PC-9 (cell line): Measurements from ENCODE around the gene LRP1. TPM values are rescaled to one million over a fixed set of nuclear protein-coding genes. Genes with fewer than 3 reads are reported as not detected.

Source experiments
- BruUV-seq: library from RNA; stranded (reverse); fragments of 400-500 nt; replicated peaks from 2 replicates; lab custom pipeline; 2021; lab: Mats Ljungman, UMichigan
- CTCF ChIA-PET: fragments of 300-600 bp; sonication (Branson Sonifier 250); formaldehyde crosslinking; loops from one replicate; lab custom pipeline; 2022; ENCODE audit warnings: antibody characterized with exemption; lab: Charles Lee
- POLR2A ChIA-PET: fragments of 300-600 bp; sonication (Branson Sonifier 250); formaldehyde crosslinking; loops from one replicate; lab custom pipeline; 2022; ENCODE audit warnings: antibody characterized with exemption; ENCODE audit not compliant: unreplicated experiment; lab: Charles Lee
- DNase-seq, 2 experiments: peaks; one replicate each; pipeline versions ENCODE4 v3.0.0 to v3.0.0-alpha.2; 2015 to 2022; ENCODE audit warnings: mixed read lengths in 1 of 2
- H2AFZ ChIP-seq: fragments of 200-600 bp; sonication (generic); 2 replicates; pipeline ENCODE4 v1.8.1; 2017; ENCODE audit warnings: antibody characterized with exemption
- H3F3A ChIP-seq: fragments of 200-600 bp; sonication (generic); 2 replicates; pipeline ENCODE4 v1.8.1; 2017; ENCODE audit warnings: antibody characterized with exemption, mild to moderate bottlenecking, low read depth; ENCODE audit not compliant: insufficient read depth
- H3K27ac ChIP-seq: fragments of 200-600 bp; sonication (generic); 2 replicates; pipeline ENCODE4 v1.6.1; 2016; ENCODE audit warnings: mixed run types
- H3K27me3 ChIP-seq: fragments of 200-600 bp; sonication (generic); 2 replicates; pipeline ENCODE4 v1.6.1; 2016; ENCODE audit warnings: low read depth, mixed run types; ENCODE audit not compliant: insufficient read depth
- H3K36me3 ChIP-seq: fragments of 200-600 bp; sonication (generic); 2 replicates; pipeline ENCODE4 v1.6.1; 2016; ENCODE audit warnings: low read depth, mixed run types
- H3K4me1 ChIP-seq: fragments of 200-600 bp; sonication (generic); replicated peaks from 2 replicates; pipeline ENCODE4 v1.6.1; 2016; ENCODE audit warnings: mixed run types; ENCODE audit not compliant: insufficient read depth
- H3K4me2 ChIP-seq: fragments of 200-600 bp; sonication (generic); 2 replicates; pipeline ENCODE4 v1.6.1; 2017; ENCODE audit warnings: mixed run types
- H3K4me3 ChIP-seq: fragments of 200-600 bp; sonication (generic); 2 replicates; pipeline ENCODE4 v1.6.1; 2016; ENCODE audit warnings: mixed run types
- H3K79me2 ChIP-seq: fragments of 200-600 bp; sonication (generic); 2 replicates; pipeline ENCODE4 v1.6.1; 2017; ENCODE audit warnings: low read depth, mixed run types
- H3K9me2 ChIP-seq: fragments of 200-600 bp; sonication (generic); 2 replicates; pipeline ENCODE4 v1.8.1; 2017; ENCODE audit warnings: mild to moderate bottlenecking; ENCODE audit not compliant: insufficient read depth
- H3K9me3 ChIP-seq: fragments of 200-600 bp; sonication (generic); 2 replicates; pipeline ENCODE4 v1.8.1; 2016; ENCODE audit warnings: low read depth; ENCODE audit not compliant: insufficient read depth
- H4K20me1 ChIP-seq: fragments of 200-600 bp; sonication (generic); 2 replicates; pipeline ENCODE4 v1.8.1; 2017; ENCODE audit not compliant: insufficient read depth
- EZH2 ChIP-seq: fragments of 200-600 bp; sonication (generic); IDR thresholded peaks from 2 replicates; pipeline ENCODE4 v1.8.0; 2017; ENCODE audit warnings: antibody characterized with exemption, low read depth
- intact Hi-C: fragments of 100-400 bp; cut with micrococcal nuclease; formaldehyde crosslinking; loops from one replicate; pipeline ENCODE4 v1.10.0; 2022; ENCODE audit not compliant: unreplicated experiment
- total RNA-seq: library from RNA; stranded (reverse); gene quantifications from 2 replicates; pipeline ENCODE4 v1.2.3, GENCODE V29; 2021
- TF ChIP-seq, protein P1 (sequence below): fragments of 200-600 bp; sonication (generic); conservative IDR thresholded peaks from 2 replicates; pipeline ENCODE4 v1.6.1; 2017; ENCODE audit warnings: mixed run types, antibody characterized with exemption, mild to moderate bottlenecking, moderate library complexity

LRP1 gene
- total RNA-seq, 1 experiment from 2014 or later, result 51.4 TPM

DNA sequence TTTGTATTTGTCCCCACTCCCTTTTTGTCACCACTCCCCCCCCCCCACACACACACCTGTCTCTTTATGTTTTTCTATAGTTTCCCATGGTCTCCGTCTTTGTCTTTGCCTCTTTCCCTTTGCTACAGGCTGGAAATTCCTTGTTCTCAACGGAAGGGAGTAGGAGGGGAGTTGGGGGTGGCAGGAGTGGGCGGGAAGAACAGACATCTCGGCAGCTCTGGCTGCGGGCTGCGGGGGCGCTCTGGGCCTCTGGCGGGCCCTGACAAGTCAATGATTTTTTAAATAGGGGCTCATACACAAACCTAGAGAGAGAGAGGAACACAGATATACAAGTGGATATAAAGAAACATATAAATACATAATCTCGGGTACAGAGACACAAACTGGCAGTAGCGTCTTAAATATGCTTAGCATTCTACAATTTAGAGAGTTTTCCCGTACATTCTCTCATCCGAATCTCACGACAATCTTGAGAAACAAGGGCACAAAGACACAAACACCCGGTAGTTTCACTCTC, 41.7 kb upstream of the LRP1 start:
- intact Hi-C loops, result loop anchor here (1.0 to 5.0 kb wide), 2 partner anchors 7 to 449 kb away; no protein-coding TSS in a partner anchor
- peak in 1 of 2 experiments; percentile 46 for DNase-seq
- POLR2A ChIA-PET, result interaction anchor here (0.7 to 2.5 kb wide), 3 partner anchors 8 to 1126 kb away, joined by 3 to 16 read pairs (median 5); partner anchors contain the start of genes LRP1 and NEMP1
- Histone ChIP-seq H2AFZ (peak overlapping the region; percentile 92), H3K27me3 (no peaks in the 10 kb centered on the region), H3F3A (peaks cover 22% of the 10 kb centered on the region; the same call in 1 of the 2 replicates), H3K79me2 (no peaks in the 10 kb centered on the region), H3K27ac (peak overlapping the region; percentile 66), H3K9me3 (no peaks in the 10 kb centered on the region), H4K20me1 (no peaks in the 10 kb centered on the region), H3K4me2 (peak overlapping the region; percentile 96), H3K4me1 (peaks cover 5% of the 10 kb centered on the region; the same call in 1 of the 2 replicates), H3K9me2 (no peaks in the 10 kb centered on the region), H3K36me3 (no peaks in the 10 kb centered on the region), H3K4me3 (peak overlapping the region; percentile 94)
- TF ChIP-seq EZH2, result no peak
- TF ChIP-seq, protein P1, sequence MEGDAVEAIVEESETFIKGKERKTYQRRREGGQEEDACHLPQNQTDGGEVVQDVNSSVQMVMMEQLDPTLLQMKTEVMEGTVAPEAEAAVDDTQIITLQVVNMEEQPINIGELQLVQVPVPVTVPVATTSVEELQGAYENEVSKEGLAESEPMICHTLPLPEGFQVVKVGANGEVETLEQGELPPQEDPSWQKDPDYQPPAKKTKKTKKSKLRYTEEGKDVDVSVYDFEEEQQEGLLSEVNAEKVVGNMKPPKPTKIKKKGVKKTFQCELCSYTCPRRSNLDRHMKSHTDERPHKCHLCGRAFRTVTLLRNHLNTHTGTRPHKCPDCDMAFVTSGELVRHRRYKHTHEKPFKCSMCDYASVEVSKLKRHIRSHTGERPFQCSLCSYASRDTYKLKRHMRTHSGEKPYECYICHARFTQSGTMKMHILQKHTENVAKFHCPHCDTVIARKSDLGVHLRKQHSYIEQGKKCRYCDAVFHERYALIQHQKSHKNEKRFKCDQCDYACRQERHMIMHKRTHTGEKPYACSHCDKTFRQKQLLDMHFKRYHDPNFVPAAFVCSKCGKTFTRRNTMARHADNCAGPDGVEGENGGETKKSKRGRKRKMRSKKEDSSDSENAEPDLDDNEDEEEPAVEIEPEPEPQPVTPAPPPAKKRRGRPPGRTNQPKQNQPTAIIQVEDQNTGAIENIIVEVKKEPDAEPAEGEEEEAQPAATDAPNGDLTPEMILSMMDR, result no peak; the same call in 1 of the 2 replicates
- CTCF ChIA-PET, result interaction anchor here (0.7 kb wide), 1 partner anchor 25 kb away, joined by 12 read pairs; the partner anchor contains the start of gene STAT6
- TSS peak; percentile 62 for BruUV-seq

DNA sequence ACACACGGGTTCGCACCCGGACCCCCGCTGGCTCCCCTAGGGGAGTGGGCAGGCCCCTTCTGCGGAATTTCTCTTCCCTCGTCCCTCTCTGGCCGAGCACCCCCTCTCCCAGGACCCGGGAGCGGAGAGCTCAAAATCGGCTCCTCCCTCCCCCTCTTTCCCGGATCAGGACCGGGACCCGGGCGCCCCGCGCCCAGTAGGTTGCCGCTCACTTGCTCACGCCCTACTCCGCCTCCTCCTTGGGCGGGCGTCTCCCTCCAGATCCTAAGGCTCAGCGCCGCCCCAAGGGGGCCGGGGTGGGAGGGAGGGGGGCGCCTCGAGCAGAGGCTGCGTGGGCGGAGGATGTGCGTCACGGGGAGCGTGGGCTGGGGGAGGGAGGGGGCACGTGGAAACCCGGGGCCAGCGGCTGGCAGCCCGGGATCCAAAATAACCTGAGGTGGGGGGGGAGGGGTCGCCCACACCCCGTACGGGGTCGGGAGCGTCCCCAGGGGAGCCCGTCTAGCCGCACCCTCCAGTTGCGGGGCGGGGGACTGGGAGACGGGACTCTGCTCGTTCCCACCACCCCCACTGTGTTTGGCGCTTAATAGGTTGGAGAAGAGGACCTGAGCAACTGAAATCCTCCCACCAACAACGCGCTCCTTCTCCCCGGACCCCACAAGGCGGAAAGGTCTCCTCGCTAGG, 41.1 kb upstream of the LRP1 start:
- Histone ChIP-seq H3K27me3 (no peaks in the 10 kb centered on the region), H4K20me1 (no peaks in the 10 kb centered on the region), H3K9me2 (no peaks in the 10 kb centered on the region), H3F3A (peaks cover 22% of the 10 kb centered on the region; the same call in 1 of the 2 replicates), H3K36me3 (no peaks in the 10 kb centered on the region), H3K9me3 (no peaks in the 10 kb centered on the region), H3K4me2 (peak overlapping the region; percentile 96), H3K27ac (peak overlapping the region; percentile 91), H2AFZ (peak overlapping the region; percentile 92), H3K4me3 (peak overlapping the region; percentile 94), H3K4me1 (peaks cover 5% of the 10 kb centered on the region; the same call in 1 of the 2 replicates), H3K79me2 (no peaks in the 10 kb centered on the region)
- CTCF ChIA-PET, result interaction anchor here (0.7 kb wide), 1 partner anchor 24 kb away, joined by 12 read pairs; the partner anchor contains the start of gene STAT6
- TF ChIP-seq EZH2, result no peak
- TF ChIP-seq, protein P1, result no peak
- POLR2A ChIA-PET, result interaction anchor here (0.7 to 2.5 kb wide), 8 partner anchors 8 to 1126 kb away, joined by 3 to 28 read pairs (median 4); partner anchors contain the start of genes LRP1, NEMP1 and STAT6
- no TSS peak for BruUV-seq
- DNase-seq, result peak in 1 of 2 experiments; percentile 74
- intact Hi-C loops, result loop anchor here (1.0 to 5.0 kb wide), 2 partner anchors 8 to 450 kb away; no protein-coding TSS in a partner anchor

DNA sequence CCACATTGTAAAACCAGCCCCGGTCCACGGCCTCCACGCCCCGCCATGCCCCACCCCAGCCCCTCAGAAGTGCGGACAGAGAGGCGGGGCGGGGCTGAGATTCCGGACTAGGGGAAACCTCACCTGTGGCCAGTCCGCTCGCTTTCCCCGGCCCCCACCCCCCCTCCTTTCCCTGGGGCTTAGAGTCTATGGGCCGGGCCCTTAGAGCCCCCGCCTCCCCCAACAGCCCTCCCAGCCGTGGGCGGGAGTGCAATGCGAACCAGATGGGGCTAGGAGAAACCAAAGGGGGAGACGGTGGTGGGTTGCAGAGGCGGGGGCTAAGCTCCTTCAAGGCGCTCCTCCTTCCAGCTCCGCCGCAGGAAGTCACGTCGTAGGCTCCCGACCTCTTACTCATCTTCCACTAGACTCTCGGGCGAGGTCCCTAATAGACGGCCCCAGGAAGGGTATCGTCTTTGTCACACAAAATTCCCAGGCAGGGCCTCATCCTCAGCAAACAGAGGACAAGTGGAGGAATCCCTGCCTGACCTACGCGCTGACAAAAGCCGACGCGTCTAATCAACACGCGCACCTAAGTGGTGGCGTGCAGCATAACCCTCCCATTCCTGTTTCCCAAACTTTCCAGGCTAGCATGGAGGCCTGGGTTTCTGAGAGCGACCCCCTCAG, 40.5 kb upstream of the LRP1 start:
- no peaks in the 10 kb centered on the region for H3K9me3 ChIP-seq
- H2AFZ ChIP-seq, result peak overlapping the region; percentile 92
- H3K27me3 ChIP-seq, result no peaks in the 10 kb centered on the region
- H3K9me2 ChIP-seq, result no peaks in the 10 kb centered on the region
- peak overlapping the region; percentile 94 for H3K4me3 ChIP-seq
- peak overlapping the region; percentile 91 for H3K27ac ChIP-seq
- H3K4me2 ChIP-seq, result peak overlapping the region; percentile 96
- ChIA-PET CTCF (interaction anchor here (0.6 kb wide), 1 partner anchor 24 kb away, joined by 4 read pairs; the partner anchor contains the start of gene STAT6), POLR2A (interaction anchor here (0.7 to 2.5 kb wide), 6 partner anchors 9 to 459 kb away, joined by 3 to 28 read pairs (median 10); partner anchors contain the start of genes LRP1, NEMP1 and STAT6)
- intact Hi-C loops, result loop anchor here (1.0 to 5.0 kb wide), 4 partner anchors 9 to 451 kb away; partner anchors contain the start of genes PTGES3 and STAT6
- H3K36me3 ChIP-seq, result no peaks in the 10 kb centered on the region
- 0 out of 2 replicates have a peak, but pooled peaks cover 3% of the 10 kb centered on the region for H4K20me1 ChIP-seq
- BruUV-seq, result TSS peak; percentile 98
- no peak for TF ChIP-seq EZH2
- TF ChIP-seq, protein P1, result no peak
- H3F3A ChIP-seq, result peaks cover 26% of the 10 kb centered on the region; the same call in 1 of the 2 replicates
- DNase-seq, result peak; percentile 80 to 90
- H3K79me2 ChIP-seq, result no peaks in the 10 kb centered on the region
- peaks cover 5% of the 10 kb centered on the region; the same call in 1 of the 2 replicates for H3K4me1 ChIP-seq
